Activated naive CD8-positive, alpha-beta T cell (primary cell): ENCODE results near the gene MEGF11.

ENCODE experiments used
- H3K27ac Mint-ChIP-seq: one replicate; pipeline ENCODE4 v1.8.0; 2021; ENCODE audit warnings: mixed read lengths
- H3K27me3 Mint-ChIP-seq: one replicate; pipeline ENCODE4 v1.8.0; 2021; ENCODE audit warnings: mixed read lengths
- H3K36me3 Mint-ChIP-seq: one replicate; pipeline ENCODE4 v1.8.0; 2021; ENCODE audit warnings: mixed read lengths
- H3K4me1 Mint-ChIP-seq: one replicate; pipeline ENCODE4 v1.8.0; 2021; ENCODE audit warnings: low read depth, mixed read lengths
- H3K4me3 Mint-ChIP-seq: one replicate; pipeline ENCODE4 v1.8.0; 2021; ENCODE audit warnings: mild to moderate bottlenecking, mixed read lengths
- H3K9me3 Mint-ChIP-seq: one replicate; pipeline ENCODE4 v1.8.0; 2021; ENCODE audit warnings: low read depth, mixed read lengths

The MEGF11 gene

GRCh38 chr15:66043264-66043663, 210.3 kb downstream of the MEGF11 start:
- Mint-ChIP-seq H3K4me3 (no peak overlapping the region), H3K4me1 (no peaks in the 10 kb centered on the region), H3K27ac (no peak overlapping the region), H3K9me3 (no peaks in the 10 kb centered on the region), H3K36me3 (no peaks in the 10 kb centered on the region), H3K27me3 (peaks cover 13% of the 10 kb centered on the region)

GRCh38 chr15:66042624-66043023, 210.9 kb downstream of the MEGF11 start:
- Mint-ChIP-seq H3K4me1 (no peaks in the 10 kb centered on the region), H3K27ac (no peak overlapping the region), H3K36me3 (no peaks in the 10 kb centered on the region), H3K4me3 (no peak overlapping the region), H3K9me3 (no peaks in the 10 kb centered on the region), H3K27me3 (peaks cover 13% of the 10 kb centered on the region)

- Mint-ChIP-seq H3K36me3 (no peaks in the 10 kb centered on the region), H3K27me3 (peaks cover 18% of the 10 kb centered on the region), H3K27ac (no peak overlapping the region), H3K9me3 (no peaks in the 10 kb centered on the region), H3K4me1 (no peaks in the 10 kb centered on the region), H3K4me3 (no peak overlapping the region)
Measured at GRCh38 chr15:66041276-66041675, 212.3 kb downstream of the MEGF11 start.

DNA sequence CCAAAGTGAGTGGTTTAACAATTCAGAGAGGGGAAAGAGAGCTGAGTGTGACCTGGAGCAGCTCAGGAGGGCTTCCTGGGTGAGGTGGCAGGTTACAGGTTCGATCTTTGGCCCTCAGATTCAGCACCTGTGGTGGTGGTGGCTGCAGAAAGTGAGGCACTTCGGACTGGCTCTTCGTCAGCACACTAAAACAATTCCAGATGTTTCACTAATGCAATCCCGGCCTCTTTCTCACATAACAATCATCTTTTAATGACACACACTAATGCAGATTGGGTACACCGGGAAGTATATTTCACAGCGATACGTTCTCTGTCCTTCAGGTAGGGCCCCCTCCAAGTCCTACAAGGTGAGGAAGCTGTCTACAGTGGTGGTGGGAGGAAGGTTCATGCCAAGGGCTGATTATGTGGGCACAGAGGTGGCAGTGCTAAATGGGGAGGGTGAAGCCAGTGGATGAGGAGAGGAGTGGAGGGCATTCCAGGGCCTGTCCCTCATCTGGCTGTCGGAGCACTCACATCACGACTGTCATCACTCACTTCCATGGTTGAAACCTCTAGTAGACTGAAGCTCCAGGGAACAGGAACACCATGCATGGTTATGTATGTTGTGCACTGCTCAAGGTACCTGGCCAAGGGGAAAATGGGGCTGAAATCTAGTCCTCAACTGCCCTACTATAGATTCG, 213.2 kb downstream of the MEGF11 start:
- no peaks in the 10 kb centered on the region for H3K4me1 Mint-ChIP-seq
- no peak overlapping the region for H3K4me3 Mint-ChIP-seq
- no peak overlapping the region for H3K27ac Mint-ChIP-seq
- peaks cover 19% of the 10 kb centered on the region for H3K27me3 Mint-ChIP-seq
- no peaks in the 10 kb centered on the region for H3K36me3 Mint-ChIP-seq
- H3K9me3 Mint-ChIP-seq, result no peaks in the 10 kb centered on the region

DNA sequence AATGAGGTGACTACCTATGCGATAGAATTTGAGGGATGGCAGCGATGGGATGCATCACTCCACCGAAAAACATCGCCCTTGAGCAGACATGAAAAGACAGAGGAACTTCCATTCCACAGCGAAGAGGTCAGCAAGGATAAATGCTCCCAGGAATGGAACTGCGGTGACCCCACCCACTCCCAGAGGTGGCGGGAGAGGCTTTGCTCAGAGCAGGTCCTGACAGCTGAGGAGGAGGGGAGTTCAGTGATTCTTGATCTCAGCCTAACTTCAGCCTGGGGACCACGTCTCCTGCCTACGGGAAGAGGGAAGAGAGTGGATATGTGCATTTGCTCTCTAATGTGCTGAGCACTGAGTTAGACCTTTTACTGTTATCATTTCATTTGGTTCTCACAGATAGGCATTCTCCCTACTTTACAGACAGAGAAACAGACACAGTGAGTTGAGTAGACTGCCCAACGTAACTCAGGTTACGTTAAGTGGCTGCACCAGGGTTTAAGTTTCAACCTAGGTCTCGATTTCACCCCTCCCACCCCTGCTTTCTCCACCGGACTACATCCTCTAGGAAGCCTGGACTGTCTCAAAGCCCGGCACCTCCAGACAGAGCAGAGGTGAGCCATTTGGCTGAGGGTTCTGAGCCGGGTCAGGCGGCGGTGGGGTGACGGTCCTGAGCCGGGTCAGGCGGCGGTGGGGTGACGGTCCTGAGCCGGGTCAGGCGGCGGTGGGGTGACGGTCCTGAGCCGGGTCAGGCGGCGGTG, 214.3 kb downstream of the MEGF11 start:
- Mint-ChIP-seq H3K27ac (no peak overlapping the region), H3K36me3 (no peaks in the 10 kb centered on the region), H3K4me3 (no peak overlapping the region), H3K4me1 (no peaks in the 10 kb centered on the region), H3K27me3 (peaks cover 19% of the 10 kb centered on the region), H3K9me3 (no peaks in the 10 kb centered on the region)

DNA sequence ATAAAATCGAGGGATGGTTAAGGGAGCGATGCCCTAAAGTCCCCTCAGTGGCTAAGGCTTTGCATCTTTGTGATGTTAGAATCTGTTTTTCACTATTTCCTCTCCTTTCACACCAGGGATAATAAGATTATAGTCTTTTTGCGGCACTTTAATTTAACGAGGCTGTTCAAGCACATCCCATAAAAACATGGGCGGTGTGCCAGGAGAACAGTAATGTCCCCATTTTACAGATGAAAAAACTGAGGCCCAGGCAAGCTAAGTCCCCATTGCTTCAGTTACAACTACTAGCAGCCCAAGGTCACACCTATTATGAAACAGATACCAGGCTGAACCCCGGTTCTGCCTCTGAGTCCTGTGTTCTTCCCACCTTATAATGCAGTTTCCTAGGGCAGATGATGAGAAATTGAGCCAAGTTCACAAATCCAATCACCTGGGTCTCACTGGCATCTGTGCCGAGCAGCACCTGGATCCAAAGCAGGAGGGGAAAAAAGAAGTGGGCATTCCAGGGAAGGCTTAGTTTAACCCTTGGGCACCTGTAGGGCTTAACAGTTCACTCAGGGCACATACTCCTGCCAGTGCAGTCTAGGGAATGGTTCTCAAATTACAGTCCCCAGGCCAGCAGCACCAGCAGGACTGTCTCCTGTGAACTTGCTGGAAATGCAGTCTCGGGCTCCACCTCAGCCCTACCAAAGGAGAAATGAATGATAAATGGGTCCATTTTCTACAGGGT, 215.0 kb downstream of the MEGF11 start:
- H3K9me3 Mint-ChIP-seq, result no peaks in the 10 kb centered on the region
- no peaks in the 10 kb centered on the region for H3K36me3 Mint-ChIP-seq
- H3K27me3 Mint-ChIP-seq, result peaks cover 19% of the 10 kb centered on the region
- no peak overlapping the region for H3K4me3 Mint-ChIP-seq
- H3K27ac Mint-ChIP-seq, result no peak overlapping the region
- no peaks in the 10 kb centered on the region for H3K4me1 Mint-ChIP-seq

DNA sequence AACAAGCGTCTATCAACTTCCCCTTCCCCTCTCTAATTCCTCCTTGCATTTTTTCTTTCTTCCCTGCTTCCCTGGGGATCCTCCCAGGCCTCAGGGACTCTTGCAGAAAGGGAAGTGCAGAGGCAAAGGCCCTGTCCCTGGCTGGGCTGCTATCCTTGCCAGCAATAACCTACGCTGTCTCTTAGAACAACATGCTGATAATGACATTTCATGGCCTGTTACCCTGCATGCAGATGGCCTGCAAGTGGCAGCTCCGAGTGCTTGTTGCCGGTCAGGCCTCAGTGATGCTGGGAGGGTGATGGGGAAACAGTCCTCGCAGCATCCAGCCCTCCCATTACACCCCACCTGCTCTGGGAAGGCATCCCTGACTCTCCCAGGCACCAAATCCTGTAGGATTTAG, 216.7 kb downstream of the MEGF11 start:
- Mint-ChIP-seq H3K4me3 (no peak overlapping the region), H3K9me3 (peaks cover 6% of the 10 kb centered on the region), H3K27ac (no peak overlapping the region), H3K36me3 (peaks cover 2% of the 10 kb centered on the region), H3K27me3 (peaks cover 19% of the 10 kb centered on the region), H3K4me1 (no peaks in the 10 kb centered on the region)

GRCh38 chr15:66035901-66036300, 217.6 kb downstream of the MEGF11 start:
- Mint-ChIP-seq H3K27me3 (peaks cover 21% of the 10 kb centered on the region), H3K9me3 (peaks cover 6% of the 10 kb centered on the region), H3K4me1 (no peaks in the 10 kb centered on the region), H3K4me3 (no peak overlapping the region), H3K27ac (no peak overlapping the region), H3K36me3 (peaks cover 5% of the 10 kb centered on the region)

- H3K27me3 Mint-ChIP-seq, result peaks cover 8% of the 10 kb centered on the region
- peaks cover 6% of the 10 kb centered on the region for H3K9me3 Mint-ChIP-seq
- H3K27ac Mint-ChIP-seq, result no peak overlapping the region
- H3K4me1 Mint-ChIP-seq, result no peaks in the 10 kb centered on the region
- peaks cover 5% of the 10 kb centered on the region for H3K36me3 Mint-ChIP-seq
- no peak overlapping the region for H3K4me3 Mint-ChIP-seq
Measured at GRCh38 chr15:66033143-66033542, 220.4 kb downstream of the MEGF11 start.

- no peaks in the 10 kb centered on the region for H3K4me1 Mint-ChIP-seq
- H3K27me3 Mint-ChIP-seq, result peaks cover 5% of the 10 kb centered on the region
- H3K4me3 Mint-ChIP-seq, result no peak overlapping the region
- peaks cover 5% of the 10 kb centered on the region for H3K36me3 Mint-ChIP-seq
- H3K27ac Mint-ChIP-seq, result no peak overlapping the region
- peaks cover 6% of the 10 kb centered on the region for H3K9me3 Mint-ChIP-seq
Measured at GRCh38 chr15:66032006-66032405, 221.5 kb downstream of the MEGF11 start.

GRCh38 chr15:66030650-66031049, 222.9 kb downstream of the MEGF11 start:
- Mint-ChIP-seq H3K4me1 (no peaks in the 10 kb centered on the region), H3K27ac (no peak overlapping the region), H3K4me3 (no peak overlapping the region), H3K9me3 (peaks cover 6% of the 10 kb centered on the region), H3K36me3 (peaks cover 5% of the 10 kb centered on the region), H3K27me3 (peaks cover 2% of the 10 kb centered on the region)

DNA sequence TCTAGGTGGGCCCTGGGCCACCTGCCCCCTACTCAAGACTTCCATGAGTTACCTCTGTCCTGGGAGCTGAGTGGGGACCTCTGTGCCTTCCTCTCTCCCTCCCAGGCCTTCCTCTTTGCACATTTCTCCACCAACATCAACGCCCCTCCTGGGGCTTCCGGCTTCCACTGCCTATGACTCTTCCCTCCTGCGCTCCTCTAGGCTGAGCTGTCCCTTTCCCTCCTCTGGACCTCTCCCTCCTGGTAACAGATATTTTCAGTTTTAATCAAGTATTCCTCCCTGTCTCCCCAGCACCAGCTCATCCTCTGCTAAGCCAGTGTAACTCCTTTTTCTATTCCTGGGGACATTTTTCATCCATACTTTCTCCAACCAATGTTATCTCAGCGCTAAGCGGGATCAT, 223.9 kb downstream of the MEGF11 start:
- Mint-ChIP-seq H3K4me1 (no peaks in the 10 kb centered on the region), H3K27me3 (peaks cover 2% of the 10 kb centered on the region), H3K36me3 (peaks cover 5% of the 10 kb centered on the region), H3K9me3 (peaks cover 6% of the 10 kb centered on the region), H3K27ac (no peak overlapping the region), H3K4me3 (no peak overlapping the region)

DNA sequence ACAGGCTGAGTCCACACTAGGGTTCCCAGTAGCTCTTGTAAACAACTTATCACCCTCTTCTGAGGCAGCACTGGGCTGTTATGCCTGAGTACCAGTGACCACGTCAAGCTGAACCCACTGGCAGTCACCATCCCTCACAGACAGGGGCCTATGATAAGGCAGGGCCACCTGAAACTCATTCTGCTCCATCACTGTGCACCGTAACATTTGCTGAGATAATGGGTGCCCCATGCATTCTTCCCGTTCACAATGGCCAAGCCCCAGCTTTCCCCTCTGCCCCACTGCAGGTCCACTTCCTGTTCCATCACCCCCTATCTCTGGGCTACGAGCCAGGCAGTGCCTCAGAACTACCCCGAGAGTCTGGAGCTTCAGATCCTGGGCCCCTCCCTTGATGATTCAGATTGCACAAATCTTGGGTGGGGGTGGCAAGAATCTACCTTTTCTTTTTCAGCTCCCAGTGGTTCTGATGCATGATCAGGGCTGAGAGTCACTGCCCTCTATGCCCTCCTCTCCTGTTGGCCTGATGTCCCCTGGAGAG, 226.2 kb downstream of the MEGF11 start:
- H3K9me3 Mint-ChIP-seq, result peaks cover 3% of the 10 kb centered on the region
- H3K27me3 Mint-ChIP-seq, result peaks cover 2% of the 10 kb centered on the region
- no peaks in the 10 kb centered on the region for H3K4me1 Mint-ChIP-seq
- no peak overlapping the region for H3K27ac Mint-ChIP-seq
- peaks cover 3% of the 10 kb centered on the region for H3K36me3 Mint-ChIP-seq
- H3K4me3 Mint-ChIP-seq, result no peak overlapping the region

DNA sequence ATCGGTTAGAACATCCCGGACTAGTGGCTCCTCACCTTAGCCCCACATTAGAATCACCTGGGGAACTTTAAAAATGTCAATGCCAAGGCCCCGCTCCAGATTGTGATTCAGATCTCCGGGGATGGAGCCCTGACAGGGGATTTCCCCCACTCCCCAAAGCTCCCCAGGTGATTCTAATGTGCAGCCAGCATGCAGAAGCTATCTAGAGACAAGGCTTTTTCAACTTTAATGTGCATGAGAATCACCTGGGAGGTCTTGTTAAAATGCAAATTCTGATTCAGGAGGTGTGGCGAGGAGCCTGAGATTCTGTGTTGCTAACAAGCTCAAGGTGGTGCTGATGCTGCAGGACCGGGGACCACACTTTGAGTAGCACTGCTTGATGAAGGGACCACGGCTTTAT, 227.6 kb downstream of the MEGF11 start:
- no peaks in the 10 kb centered on the region for H3K36me3 Mint-ChIP-seq
- H3K4me1 Mint-ChIP-seq, result no peaks in the 10 kb centered on the region
- no peaks in the 10 kb centered on the region for H3K27me3 Mint-ChIP-seq
- H3K9me3 Mint-ChIP-seq, result no peaks in the 10 kb centered on the region
- H3K27ac Mint-ChIP-seq, result no peak overlapping the region
- H3K4me3 Mint-ChIP-seq, result no peak overlapping the region

- Mint-ChIP-seq H3K36me3 (no peaks in the 10 kb centered on the region), H3K27me3 (no peaks in the 10 kb centered on the region), H3K27ac (no peak overlapping the region), H3K9me3 (no peaks in the 10 kb centered on the region), H3K4me1 (no peaks in the 10 kb centered on the region), H3K4me3 (no peak overlapping the region)
Measured at GRCh38 chr15:66025015-66025452, 228.5 kb downstream of the MEGF11 start.
